ENCODE results near the gene PGAM2.

The PGAM2 gene

GRCh38 chr7:44072364-44073231, 7.2 kb upstream of the PGAM2 start:
- no peak for DNase-seq (ENCODE audit: extremely low read depth, insufficient read length)
- no peak overlapping the region for H3K4me3 ChIP-seq (replicated peaks; ENCODE audit: low read depth, low read length)
- TF ChIP-seq, protein P1, sequence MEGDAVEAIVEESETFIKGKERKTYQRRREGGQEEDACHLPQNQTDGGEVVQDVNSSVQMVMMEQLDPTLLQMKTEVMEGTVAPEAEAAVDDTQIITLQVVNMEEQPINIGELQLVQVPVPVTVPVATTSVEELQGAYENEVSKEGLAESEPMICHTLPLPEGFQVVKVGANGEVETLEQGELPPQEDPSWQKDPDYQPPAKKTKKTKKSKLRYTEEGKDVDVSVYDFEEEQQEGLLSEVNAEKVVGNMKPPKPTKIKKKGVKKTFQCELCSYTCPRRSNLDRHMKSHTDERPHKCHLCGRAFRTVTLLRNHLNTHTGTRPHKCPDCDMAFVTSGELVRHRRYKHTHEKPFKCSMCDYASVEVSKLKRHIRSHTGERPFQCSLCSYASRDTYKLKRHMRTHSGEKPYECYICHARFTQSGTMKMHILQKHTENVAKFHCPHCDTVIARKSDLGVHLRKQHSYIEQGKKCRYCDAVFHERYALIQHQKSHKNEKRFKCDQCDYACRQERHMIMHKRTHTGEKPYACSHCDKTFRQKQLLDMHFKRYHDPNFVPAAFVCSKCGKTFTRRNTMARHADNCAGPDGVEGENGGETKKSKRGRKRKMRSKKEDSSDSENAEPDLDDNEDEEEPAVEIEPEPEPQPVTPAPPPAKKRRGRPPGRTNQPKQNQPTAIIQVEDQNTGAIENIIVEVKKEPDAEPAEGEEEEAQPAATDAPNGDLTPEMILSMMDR (IDR thresholded peaks at IDR 0.05; ENCODE audit: insufficient read depth, low read length, poor library complexity, severe bottlenecking) = peak; percentile 56
- no peaks in the 10 kb centered on the region for H3K27me3 ChIP-seq (replicated peaks; ENCODE audit: control insufficient read depth, insufficient read depth, low read length)
- H3K36me3 ChIP-seq (ENCODE audit: control insufficient read depth, insufficient read depth, low read length) = peaks cover 29% of the 10 kb centered on the region

DNA sequence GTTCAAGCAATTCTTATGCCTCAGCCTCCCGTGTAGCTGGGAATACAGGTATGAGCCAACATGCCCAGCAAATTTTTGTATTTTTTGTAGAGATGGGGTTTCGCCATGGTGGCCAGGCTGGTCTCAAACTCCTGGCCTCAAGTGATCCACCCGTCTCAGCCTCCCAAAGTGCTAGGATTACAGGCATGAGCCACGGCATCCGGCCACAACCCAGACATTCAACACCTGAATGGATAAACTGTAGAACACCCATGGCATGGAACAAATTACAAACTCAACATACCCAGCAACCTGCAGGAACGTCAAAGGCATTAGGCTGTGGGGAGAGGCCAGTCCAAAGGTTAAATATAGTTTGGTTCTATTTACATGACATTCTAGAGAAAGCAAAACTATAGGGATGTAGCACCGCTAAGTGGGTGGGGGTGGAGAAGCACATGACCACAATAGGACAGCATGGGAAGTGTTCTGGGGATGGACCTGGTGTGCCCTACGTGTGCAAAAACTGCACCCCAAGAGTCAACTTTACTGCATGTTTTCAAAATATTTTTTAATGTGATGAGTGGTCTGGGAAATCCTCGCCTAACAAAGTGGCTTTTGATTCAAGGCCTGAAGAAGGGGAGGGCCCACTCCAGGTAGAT, 6.5 kb upstream of the PGAM2 start:
- H3K27me3 ChIP-seq (replicated peaks; ENCODE audit: control insufficient read depth, insufficient read depth, low read length) = no peaks in the 10 kb centered on the region
- TF ChIP-seq, protein P1 (IDR thresholded peaks at IDR 0.05; ENCODE audit: insufficient read depth, low read length, poor library complexity, severe bottlenecking) = no peak
- H3K4me3 ChIP-seq (replicated peaks; ENCODE audit: low read depth, low read length) = no peak overlapping the region
- H3K36me3 ChIP-seq (ENCODE audit: control insufficient read depth, insufficient read depth, low read length) = peaks cover 27% of the 10 kb centered on the region
- no peak for DNase-seq (ENCODE audit: extremely low read depth, insufficient read length)

DNA sequence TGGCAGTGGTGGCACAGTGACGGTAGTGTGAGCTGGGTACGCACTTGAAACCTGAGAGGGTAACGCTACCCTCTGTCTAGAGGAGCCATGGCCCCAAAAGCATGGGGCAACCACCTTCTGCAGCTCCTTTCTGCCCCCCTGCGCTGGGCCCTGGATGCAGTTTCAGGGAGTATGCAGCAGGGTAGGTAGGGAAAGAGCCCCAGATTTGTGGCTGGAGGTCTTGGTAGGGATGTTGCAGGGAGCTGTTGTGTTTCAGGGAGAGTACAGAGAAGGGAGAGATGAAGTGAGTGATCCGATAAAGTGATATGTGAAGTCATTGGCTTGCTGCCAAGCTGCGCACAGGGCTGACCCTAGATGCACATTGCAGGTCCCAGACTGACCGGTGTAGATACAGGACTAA, 2.7 kb upstream of the PGAM2 start:
- TF ChIP-seq, protein P1 (IDR thresholded peaks at IDR 0.05; ENCODE audit: insufficient read depth, low read length, poor library complexity, severe bottlenecking) = peak; percentile 1
- no peak for DNase-seq (ENCODE audit: extremely low read depth, insufficient read length)

DNA sequence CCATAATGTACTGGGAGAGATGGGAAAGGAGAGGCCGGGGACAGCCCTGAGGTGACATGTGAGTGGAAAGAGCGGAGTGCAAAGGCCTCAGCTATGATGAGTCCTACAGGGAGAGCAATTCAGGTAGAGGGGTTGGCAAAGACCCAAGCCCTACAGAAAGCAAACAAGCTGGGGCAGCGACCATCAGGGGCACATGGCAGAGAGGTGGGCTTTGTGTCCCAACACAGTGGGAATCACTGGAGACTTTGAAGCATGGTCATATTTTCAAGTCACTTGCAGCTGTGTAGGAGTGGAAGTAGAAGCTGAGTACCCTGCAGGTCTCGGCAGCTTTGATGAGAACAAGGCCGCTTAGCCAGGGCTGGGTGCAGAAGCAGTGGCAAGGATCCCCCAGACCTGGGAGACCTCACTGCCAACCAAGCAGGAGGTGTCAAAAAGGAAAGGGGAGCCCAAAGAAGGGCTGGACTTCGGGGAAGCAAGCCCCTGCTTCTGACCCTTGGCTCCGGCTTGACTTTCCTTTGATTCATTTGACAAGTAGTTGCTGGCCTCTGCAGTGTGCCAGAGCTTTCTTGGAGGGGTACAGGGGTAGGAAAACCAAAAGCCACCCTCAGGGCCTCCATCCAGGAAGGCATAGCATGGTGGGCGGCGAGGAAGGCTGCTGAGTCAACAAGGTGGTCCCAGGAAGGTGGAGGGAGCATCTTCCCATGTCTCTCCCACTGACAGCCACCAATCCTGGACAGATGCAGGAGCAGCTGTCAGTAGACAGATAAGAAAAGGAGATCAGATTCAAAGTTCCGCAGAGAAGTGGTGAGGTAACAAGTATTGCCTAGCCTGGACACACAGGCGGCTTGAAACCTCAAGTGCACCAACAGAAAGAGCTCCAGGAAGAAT, 1.9 kb upstream of the PGAM2 start:
- H3K36me3 ChIP-seq (ENCODE audit: control insufficient read depth, insufficient read depth, low read length) = no peaks in the 10 kb centered on the region; the same call in 1 of the 2 replicates
- TF ChIP-seq, protein P1 (IDR thresholded peaks at IDR 0.05; ENCODE audit: insufficient read depth, low read length, poor library complexity, severe bottlenecking) = no peak

More for the DNA sequence above, 2.7 kb upstream of the PGAM2 start:
- H3K4me3 ChIP-seq (replicated peaks; ENCODE audit: low read depth, low read length) = no peak overlapping the region
- peaks cover 7% of the 10 kb centered on the region for H3K36me3 ChIP-seq (ENCODE audit: control insufficient read depth, insufficient read depth, low read length)
- no peaks in the 10 kb centered on the region for H3K27me3 ChIP-seq (replicated peaks; ENCODE audit: control insufficient read depth, insufficient read depth, low read length)

GRCh38 chr7:44066494-44067063, 1.2 kb upstream of the PGAM2 start:
- peaks cover 4% of the 10 kb centered on the region; the same call in 1 of the 2 replicates for H3K36me3 ChIP-seq (ENCODE audit: control insufficient read depth, insufficient read depth, low read length)

More for the DNA sequence above, 1.9 kb upstream of the PGAM2 start:
- Histone ChIP-seq H3K4me3 (replicated peaks; ENCODE audit: low read depth, low read length) (no peak overlapping the region), H3K27me3 (replicated peaks; ENCODE audit: control insufficient read depth, insufficient read depth, low read length) (no peaks in the 10 kb centered on the region)
- no peak for DNase-seq (ENCODE audit: extremely low read depth, insufficient read length)

More at GRCh38 chr7:44066494-44067063, 1.2 kb upstream of the PGAM2 start:
- no peak for DNase-seq (ENCODE audit: extremely low read depth, insufficient read length)
- no peak overlapping the region for H3K4me3 ChIP-seq (replicated peaks; ENCODE audit: low read depth, low read length)
- H3K27me3 ChIP-seq (replicated peaks; ENCODE audit: control insufficient read depth, insufficient read depth, low read length) = no peaks in the 10 kb centered on the region
- TF ChIP-seq, protein P1 (IDR thresholded peaks at IDR 0.05; ENCODE audit: insufficient read depth, low read length, poor library complexity, severe bottlenecking) = no peak
